HG03196 (cell line): Measurements from ENCODE around the gene LIMCH1.
"Not testable (repeated sequence)": the region's sequence is repeated elsewhere in the genome, so short reads cannot be mapped to it uniquely, and the experiment has no call there.

ENCODE experiments used
- ATAC-seq: cut with Tn5 transposase; IDR thresholded peaks from one replicate; pipeline ENCODE4 v1.9.1; 2021; ENCODE audit not compliant: unreplicated experiment

Gene LIMCH1, protein sequence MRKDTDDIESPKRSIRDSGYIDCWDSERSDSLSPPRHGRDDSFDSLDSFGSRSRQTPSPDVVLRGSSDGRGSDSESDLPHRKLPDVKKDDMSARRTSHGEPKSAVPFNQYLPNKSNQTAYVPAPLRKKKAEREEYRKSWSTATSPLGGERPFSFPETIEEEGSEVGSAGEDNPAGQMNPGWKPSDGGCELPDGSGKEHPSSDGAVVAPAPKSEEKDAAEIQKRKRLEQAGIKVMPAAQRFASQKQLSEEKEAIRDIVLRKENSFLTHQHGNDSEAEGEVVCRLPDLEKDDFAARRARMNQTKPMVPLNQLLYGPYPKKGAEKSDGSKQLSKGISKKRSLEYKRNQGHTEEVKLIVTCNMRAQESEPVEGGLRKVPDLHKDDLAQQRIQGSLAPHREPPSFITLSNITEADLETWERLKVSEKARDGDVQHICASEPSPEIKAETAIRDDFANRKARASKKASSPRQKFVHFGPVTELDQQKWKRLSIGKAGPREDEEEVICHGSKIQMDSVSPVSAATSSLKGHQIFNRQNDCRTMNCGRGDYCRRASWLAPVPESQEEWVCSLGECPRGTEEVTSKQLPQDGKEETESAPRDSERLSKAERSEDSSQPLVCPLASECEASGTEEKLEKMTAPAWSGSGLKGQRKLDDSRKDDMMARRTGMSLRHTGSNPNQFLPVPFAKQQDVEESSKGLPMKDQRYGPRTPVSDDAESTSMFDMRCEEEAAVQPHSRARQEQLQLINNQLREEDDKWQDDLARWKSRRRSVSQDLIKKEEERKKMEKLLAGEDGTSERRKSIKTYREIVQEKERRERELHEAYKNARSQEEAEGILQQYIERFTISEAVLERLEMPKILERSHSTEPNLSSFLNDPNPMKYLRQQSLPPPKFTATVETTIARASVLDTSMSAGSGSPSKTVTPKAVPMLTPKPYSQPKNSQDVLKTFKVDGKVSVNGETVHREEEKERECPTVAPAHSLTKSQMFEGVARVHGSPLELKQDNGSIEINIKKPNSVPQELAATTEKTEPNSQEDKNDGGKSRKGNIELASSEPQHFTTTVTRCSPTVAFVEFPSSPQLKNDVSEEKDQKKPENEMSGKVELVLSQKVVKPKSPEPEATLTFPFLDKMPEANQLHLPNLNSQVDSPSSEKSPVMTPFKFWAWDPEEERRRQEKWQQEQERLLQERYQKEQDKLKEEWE (N-terminal part only)

DNA sequence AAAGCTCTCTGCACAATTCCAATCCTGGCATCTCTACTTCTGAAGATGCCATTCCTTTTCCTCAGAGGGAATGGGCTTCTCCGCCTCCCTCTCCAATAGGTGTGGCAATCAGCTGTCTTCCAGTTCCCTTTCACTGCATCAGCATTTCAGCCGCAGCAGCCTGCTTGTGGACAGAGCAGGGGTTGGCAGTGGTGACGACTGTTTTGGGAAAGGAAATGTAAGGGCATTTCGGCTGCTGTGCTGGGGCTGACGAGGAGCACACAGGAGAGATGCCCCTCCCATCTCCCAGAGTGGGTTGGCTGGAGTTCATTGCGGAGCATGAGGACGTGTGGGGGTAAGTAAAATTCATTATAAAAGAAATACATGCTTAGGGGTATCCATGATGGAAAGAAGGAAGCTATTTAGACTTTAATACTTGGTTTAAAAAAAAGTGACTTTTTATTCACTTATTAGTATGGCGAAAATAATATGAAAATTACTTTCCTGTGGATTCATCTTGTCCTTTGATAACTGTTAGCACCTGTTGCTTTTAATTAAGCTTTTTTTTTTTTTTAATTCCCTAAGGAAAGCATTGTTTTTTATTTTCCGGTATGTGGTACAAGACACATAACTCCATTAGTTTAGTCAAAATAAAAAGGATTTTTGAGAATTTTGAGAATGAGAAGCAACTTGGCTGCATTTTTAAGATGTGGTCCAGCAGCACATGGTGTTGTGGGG is at the start of gene LIMCH1:
Gene LIMCH1 (plus strand): TSS at position 141 of the 717 bp plus-strand sequence. CDS start 67,839 bp downstream, outside the sequence.
- no peak for ATAC-seq

DNA sequence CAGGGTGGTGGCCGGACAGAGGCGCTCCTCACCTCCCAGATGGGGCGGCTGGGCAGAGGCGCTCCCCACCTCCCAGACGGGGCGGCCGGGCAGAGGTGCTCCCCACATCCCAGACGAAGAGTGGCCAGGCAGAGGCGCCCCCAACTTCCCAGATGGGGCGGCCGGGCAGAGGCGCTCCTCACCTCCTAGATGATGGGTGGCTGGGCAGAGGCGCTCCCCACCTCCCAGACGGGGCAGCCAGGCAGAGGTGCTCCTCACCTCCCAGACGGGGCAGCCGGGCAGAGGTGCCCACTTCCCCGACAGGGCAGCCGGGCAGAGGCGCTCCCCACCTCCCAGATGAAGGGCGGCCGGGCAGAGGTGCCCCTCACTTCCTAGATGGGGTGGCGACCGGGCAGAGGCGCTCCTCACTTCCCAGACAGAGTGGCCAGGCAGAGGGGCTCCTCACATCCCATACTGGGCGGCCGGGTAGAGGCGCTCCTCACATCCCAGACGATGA is 46.8 kb upstream of the LIMCH1 start:
- ATAC-seq: not testable (repeated sequence)

DNA sequence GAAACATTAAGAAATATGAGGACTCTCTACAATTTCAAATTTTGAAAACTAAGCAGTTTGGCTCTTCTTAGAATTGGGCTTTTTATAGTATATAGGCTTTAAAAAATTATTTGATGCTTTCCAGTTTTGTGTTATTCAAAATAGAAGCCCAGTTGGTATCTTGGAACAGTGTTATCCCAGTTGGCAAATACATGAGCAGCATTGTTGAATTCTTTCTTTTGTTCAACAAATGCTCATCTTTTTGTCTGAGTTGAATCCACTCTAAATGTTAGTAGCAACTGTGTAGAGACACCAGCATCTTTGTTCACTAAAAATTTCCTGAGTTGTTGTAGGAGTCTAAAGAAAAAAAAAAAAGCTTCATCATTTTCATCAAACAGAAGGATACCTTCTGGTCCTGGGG is 41.0 kb upstream of the LIMCH1 start:
- no peak for ATAC-seq

DNA sequence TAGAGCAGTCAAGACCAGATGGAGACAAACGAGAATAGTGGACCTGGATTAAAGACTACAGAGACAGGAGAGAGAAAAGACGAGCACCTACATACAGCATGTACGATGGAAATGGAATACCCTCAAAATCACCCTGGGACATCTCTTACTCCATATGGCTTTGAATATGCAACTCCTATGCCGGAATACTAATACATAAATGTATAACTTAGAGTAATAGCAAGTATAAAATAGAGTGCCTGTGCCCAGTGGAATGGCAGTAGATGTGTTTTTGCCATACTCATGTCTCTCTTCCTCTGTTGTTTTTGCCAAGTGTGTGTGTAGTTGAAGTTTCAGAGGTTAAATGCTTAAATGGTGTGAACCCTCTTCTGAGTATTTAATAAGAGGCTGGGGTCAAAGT is 39.8 kb upstream of the LIMCH1 start:
- ATAC-seq: no peak

- no peak for ATAC-seq
Measured at GRCh38 chr4:41504167-41504818, 33.7 kb upstream of the LIMCH1 start.

GRCh38 chr4:41505161-41505661 is 32.7 kb upstream of the LIMCH1 start:
- no peak for ATAC-seq

DNA sequence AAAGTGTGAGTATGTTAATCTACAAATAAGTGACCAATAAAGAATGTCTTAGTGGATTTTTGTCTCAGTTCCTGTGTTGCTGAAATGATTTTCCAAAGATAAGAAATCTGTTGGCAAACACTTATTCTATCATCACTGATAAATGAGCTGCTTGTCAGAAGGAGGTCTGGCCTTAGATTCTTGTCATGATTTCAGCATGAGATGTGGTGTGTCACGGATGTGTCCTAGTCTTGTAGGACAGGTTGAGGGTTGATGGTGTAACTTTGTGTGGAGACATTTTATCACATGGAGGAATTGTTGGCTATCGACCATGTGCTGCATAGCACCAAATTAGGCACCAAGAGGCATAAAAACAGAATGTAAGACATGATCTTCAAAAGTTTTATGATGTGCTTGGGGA is 31.8 kb upstream of the LIMCH1 start:
- no peak for ATAC-seq

- ATAC-seq: no peak
Measured at GRCh38 chr4:41507291-41507947, 30.5 kb upstream of the LIMCH1 start.

GRCh38 chr4:41509451-41509866 is 28.5 kb upstream of the LIMCH1 start:
- ATAC-seq: no peak

DNA sequence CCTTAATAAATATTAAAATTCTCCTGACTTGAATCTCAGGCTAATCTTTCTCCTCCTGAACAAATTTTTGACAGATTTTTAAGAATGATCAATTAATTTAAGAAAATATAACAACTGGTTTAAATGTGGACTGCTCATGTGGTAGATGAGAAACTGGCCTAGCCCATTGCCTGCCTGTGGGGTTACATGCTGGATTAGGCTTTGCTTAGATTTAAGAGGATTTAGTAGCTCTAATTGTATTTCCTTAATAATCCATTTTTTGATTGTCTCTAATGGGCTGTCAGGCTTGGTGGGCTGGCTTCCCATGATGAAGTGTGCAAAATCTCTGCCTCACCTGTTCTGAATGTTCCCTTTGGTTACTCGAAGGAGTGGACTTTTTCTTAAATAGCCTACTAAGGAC is 27.8 kb upstream of the LIMCH1 start:
- no peak for ATAC-seq

DNA sequence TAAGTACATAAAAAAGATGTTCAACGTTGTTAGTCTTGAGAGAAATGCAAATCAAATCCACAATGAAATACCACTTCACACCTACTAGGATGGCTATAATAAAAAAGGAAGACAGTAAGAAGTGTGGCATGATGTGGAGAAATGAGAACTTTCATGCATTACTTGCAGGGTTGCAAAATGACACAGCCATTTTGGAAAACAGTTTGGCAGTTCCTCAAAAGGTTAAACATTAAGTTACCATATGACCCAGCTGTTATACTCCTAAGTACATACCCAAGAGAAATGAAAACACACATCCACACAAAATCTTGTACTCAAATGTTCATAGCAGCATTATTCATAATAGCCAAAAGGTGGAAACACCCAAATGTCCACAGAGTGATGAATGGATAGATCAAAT is 25.8 kb upstream of the LIMCH1 start:
- ATAC-seq: no peak

GRCh38 chr4:41512596-41512995 is 25.4 kb upstream of the LIMCH1 start:
- ATAC-seq: no peak

DNA sequence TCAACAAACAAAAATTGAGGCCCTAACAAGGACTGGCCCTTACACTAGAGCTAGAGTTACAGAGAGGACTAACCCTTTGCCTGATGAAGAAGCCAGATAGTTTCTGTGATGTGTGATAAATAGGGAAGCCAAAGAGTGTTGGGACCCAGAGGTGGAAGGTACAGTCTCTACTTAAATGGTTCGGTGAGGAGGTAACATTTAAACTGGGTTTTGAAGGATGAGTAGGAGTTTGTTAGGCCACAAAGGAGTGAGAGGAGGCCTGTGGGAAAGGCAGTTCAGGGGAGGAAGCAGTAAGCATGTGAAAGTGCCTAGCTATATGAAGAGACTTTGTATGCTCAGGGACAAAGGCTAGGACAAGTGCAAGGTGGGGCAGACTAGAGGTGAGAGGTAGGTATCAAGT is 23.8 kb upstream of the LIMCH1 start:
- no peak for ATAC-seq

- ATAC-seq: no peak
Measured at GRCh38 chr4:41514766-41515481, 23.0 kb upstream of the LIMCH1 start.

DNA sequence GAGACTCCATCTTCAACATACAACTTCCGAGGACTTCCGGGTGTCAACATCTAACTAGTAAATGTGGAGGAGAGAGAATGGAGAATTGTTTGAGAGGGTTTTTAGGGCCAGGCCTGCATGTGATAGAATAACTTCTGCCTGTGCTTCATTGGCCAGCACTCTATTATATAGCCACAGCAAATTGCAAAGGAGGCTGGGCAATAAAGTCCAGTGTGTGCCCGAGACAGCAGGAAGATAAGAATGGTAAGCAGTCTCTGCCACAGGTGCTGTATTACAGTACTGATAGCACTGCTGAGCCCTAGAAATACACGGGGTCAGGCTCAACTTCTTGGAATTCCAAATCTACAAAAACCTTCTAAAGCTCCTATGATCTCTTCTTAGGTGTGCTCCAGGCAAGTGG is 20.8 kb upstream of the LIMCH1 start:
- ATAC-seq: no peak

DNA sequence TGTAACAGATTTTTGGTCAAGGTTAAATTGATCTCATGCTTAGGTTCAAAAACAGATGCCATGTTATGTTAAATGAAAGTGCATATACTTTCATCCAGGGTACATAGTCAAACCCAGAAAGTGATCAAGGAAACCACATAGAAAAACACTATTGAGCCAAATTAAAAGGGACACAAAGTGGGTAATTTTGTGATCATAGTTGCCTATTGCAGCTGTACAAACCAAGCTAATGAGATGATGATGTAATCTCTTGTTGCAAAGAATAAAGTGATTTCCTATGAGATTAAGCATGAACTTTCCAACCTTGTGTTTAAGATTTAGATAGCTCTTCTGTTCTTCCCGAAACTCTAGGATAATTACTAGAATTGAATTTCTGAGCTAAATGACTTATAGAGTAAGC is 20.2 kb upstream of the LIMCH1 start:
- ATAC-seq: no peak

GRCh38 chr4:41524425-41524824 is 13.5 kb upstream of the LIMCH1 start:
- ATAC-seq: no peak

- no peak for ATAC-seq
Measured at GRCh38 chr4:41525129-41525528, 12.8 kb upstream of the LIMCH1 start.

GRCh38 chr4:41526628-41527027 is 11.3 kb upstream of the LIMCH1 start:
- ATAC-seq: no peak
